KOPT-K1 (cell line): ENCODE data around the gene BTG2.

Source experiments
- H3K27ac ChIP-seq: fragments of 200-600 bp; sonication (generic); 2 replicates; pipeline ENCODE4 v1.5.1; 2016; ENCODE audit warnings: antibody characterized with exemption, mild to moderate bottlenecking, low read depth, low read length; ENCODE audit not compliant: poor library complexity, severe bottlenecking
- H3K36me3 ChIP-seq: fragments of 200-600 bp; sonication (generic); 2 replicates; pipeline ENCODE4 v1.5.1; 2017; ENCODE audit warnings: antibody characterized with exemption, mild to moderate bottlenecking, low read length, moderate library complexity; ENCODE audit not compliant: insufficient read depth
- H3K9me3 ChIP-seq: fragments of 200-600 bp; sonication (generic); 2 replicates; pipeline ENCODE4 v1.5.1; 2017; ENCODE audit warnings: antibody characterized with exemption, low read length, mild to moderate bottlenecking; ENCODE audit not compliant: insufficient read depth, poor library complexity, severe bottlenecking

The BTG2 gene

DNA sequence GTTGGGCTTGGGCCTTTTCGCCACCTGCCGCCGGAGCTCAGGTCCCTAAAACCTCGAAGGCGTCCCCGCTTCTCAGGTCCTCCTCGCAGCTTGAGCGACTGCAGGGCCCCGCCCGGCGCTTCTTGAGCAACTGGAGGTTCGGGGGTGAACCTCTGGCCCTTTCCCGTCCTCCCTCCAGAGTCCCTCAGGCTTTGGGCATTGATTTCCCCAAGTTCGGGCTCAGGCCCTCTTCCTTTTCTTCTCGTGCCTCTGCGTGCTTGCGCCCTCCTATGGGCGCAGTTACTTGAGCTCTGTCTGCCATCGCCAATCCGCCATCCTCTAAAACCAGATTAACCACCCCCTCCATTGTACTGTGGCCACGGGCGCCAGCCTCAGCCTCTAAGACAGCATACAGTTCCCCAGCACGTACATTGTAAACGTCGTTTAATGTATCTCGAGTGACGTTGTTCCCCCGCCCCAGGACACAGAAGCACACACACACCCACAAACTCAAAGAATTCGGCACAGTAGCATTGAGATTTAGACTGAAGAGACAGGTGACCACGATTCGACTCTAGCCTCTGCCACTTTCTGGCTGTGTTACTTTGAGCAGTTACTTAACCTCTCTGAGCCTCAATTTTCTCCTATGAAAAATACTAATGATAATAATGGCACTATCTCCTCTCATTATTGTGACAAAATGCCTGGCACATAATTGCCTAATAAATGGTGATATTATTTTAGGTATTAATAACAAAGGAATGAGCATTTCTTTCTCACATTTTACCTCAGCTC is 22.6 kb downstream of the BTG2 start:
- H3K36me3 ChIP-seq = no peaks in the 10 kb centered on the region
- peak overlapping the region; percentile 84 for H3K27ac ChIP-seq
- no peaks in the 10 kb centered on the region for H3K9me3 ChIP-seq

DNA sequence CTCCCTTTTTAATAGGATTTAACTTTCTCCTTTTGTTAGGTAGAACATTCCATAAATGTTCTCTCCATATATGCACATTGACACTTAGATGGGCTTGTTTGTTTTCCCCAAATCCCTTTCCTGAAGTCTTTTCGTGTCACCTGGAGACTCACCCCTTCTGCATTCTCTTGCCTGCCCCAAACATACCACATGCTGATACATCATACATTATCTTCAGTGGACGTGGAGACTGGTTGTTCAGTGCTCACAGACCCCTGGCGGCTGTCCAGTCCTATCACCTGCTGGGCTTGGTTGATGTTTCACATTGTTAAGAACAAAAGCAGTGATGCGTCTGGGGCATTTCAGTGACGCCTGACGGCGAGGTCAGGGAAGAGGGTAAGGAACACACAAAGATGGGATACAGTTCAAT is 23.4 kb downstream of the BTG2 start:
- Histone ChIP-seq H3K27ac (no peak overlapping the region), H3K9me3 (no peaks in the 10 kb centered on the region), H3K36me3 (no peaks in the 10 kb centered on the region)

DNA sequence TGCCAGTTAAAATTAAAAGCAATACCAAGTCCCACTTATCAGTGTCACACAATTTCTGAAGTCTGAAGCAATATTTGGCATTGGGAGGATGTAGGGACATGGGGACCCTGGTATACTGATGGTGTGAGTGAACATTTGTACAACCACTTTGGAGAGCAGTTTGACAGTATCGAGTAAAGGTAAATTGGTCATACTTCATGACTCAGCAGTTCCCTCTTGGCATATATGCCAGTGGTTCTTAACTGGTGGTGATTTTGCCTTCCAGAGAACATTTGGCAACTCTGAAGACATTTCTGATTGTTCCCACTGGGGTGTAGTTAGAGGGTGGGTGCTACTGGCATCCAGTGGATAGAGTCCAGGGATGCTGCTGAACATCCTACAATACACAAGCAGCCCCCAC is 25.9 kb downstream of the BTG2 start:
- Histone ChIP-seq H3K27ac (no peak overlapping the region), H3K9me3 (no peaks in the 10 kb centered on the region), H3K36me3 (no peaks in the 10 kb centered on the region)

DNA sequence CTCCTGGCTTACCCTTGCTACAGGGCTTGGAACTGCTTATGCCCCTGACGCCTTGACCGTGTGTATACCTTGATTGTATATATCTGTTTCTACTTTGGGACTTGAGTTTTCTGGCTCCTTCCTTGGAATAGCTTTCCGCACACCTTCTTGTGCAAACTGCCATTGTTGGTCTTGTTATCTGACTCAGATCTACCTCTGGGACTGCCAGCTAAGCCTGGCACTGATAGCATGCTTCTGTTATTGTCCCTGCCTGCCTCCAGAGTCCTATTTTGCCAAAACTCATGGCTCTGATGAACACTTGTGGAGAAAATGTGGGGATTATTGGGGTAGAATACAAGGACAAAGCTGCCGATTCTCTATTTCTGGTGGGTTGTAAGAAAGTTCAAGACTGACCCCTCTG is 30.2 kb downstream of the BTG2 start:
- Histone ChIP-seq H3K36me3 (no peaks in the 10 kb centered on the region), H3K9me3 (no peaks in the 10 kb centered on the region), H3K27ac (no peak overlapping the region)

DNA sequence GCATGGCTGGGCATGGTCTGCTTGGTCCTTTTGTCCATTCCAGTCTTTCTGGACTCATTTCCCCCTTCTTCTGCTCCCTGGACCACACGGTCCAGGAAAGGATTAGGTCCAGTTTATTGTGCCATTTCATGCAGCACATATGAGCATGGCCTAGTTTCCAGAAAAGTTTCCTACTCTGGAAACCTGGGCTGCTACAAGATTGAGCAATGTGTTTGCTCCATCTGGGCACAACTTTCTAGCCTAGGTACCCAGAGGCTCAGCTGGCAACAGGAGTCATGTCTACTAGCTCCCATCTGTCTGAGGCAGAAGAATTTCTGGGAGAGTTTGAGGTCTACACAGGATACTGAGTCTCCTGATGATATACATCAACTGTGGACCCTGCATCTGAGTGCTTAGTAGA is 30.8 kb downstream of the BTG2 start:
- Histone ChIP-seq H3K36me3 (no peaks in the 10 kb centered on the region), H3K27ac (no peak overlapping the region), H3K9me3 (no peaks in the 10 kb centered on the region)

DNA sequence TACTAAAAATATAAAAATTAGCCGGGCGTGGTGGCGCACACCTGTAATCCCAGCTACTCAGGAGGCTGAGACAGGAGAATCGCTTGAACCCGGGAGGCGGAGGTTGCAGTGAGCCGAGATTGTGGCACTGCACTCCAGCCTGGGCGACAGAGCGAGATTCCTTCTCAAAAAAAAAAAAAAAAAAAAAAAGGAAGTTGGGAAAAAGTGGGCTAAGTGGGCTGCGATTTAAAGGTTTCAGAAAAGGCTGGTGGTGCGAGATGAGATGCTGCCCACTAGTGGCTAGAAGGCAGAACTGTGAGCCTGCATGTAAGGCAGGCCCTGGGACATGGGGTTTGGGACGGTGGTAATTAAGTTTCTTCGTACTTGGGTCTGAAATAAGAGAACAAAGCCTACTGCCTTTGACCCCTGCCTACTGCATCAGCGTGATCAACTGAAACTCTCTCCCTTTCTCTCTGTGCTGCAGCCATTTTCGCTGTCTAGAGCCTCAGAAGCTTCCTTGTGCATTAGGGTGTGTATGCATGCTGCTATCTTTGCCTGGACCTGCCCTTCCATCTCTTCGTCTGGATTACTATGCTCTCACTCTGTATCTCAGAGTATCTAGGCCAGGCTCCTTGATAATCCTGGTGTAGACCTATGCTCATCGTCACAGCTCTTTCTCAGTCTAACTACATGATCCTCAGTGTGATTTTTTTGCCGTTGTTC is 33.2 kb downstream of the BTG2 start:
- Histone ChIP-seq H3K9me3 (no peaks in the 10 kb centered on the region), H3K27ac (no peak overlapping the region), H3K36me3 (no peaks in the 10 kb centered on the region)

DNA sequence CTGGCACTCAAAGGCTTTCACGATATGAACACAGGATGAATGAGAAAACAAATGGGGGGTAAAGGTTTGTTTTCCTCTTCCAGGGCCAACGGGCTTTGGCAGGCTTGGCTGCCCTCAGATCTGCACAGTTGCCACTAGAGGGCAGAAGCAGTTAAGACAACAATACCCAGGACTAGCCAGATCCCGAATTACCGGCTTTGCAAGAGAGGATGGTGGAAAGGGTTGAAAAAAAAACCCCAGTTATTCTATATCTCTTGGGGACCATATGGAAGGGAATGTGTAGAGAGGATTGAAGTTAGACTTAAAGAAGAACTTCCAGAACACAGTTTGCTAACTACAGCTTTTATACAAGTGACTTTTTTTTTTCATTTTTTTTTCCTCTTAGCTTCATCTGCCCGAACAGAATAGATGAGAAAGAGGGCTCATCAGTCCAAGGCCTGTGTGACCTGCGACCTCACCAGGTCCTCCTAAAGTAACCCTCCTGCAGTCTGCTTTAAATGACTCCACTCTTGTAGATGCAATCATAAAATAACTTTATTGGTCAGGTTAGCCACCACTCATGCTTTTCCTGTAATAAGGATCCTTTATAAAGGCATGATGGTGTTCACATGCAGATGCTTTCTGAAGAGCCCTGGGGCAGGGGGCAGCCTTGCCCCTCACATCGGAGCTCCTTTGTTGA is 34.9 kb downstream of the BTG2 start:
- Histone ChIP-seq H3K9me3 (no peaks in the 10 kb centered on the region), H3K27ac (no peak overlapping the region), H3K36me3 (no peaks in the 10 kb centered on the region)

DNA sequence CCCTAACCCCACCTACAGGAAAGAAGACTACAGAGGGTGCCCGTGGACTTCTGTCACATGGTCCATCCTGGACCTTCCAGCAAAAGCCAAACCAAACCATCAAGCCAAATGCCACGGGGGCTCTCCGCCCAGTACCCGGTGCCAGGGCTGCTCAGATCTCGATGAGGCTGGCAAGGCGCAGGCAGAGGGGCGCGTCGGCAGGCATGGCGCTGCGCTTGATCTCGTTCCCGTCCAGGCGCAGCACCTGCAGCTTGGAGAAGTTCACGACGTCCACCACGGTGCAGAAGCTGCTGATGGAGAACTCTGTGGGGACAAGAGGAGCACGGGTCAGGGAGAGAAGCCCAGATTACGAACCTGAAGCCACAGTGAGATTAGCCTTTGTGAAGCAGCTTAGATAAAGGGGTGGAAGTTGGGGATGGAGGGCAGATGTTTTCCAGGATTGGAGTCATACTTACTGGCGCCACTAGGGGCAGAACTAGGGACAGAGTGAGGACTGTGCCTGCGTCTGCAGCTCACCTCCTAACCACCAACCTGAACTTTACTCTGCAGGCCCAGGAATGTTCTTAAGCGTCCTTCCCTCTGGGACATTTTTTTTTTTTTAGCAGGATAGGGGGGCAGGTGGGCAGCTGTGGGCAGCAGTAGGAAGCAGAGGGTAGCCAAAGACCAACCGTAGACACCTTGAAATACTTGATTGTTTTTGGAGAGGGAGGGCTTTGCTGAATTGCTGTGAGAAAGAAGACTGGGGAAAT is 37.0 kb downstream of the BTG2 start:
- H3K27ac ChIP-seq = no peak overlapping the region
- H3K36me3 ChIP-seq = no peaks in the 10 kb centered on the region

DNA sequence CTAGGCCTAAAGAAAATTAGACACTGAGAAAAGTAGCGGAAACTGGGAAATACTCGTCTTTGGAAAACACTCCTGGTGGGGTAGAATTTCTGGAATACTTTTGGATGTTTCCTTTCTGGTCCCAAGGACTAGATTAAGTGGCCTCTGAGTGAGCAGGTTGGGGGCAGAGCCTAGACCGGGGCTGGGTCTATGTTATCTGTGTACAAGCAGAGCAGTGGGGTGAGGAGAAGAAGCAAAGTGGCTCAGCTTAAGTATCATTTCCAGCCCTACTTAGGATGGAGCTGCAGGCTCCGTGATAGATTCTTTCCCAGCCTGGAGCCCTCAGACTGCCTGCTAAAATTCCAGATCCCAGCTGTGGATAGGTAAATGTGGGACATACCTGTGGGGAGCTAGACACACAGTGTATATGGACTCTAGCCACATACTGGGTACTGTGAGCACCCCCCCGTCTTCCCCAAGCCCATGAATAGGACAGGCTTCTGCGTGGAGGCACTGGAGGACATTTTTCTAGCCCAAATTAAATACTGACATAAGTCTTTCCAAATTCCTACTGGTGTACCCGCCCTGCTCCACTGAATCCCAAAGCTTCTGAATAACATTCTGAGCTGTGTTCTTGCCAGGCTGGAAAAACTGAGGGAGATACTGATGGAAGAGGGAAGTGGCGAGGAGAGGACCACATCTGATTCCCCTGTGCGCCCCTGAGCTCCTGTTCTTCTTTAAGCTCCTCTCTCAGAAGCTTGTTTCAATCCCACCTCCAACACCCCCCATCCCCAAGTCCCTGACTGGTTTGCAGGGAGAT is 38.8 kb downstream of the BTG2 start:
- no peaks in the 10 kb centered on the region for H3K36me3 ChIP-seq
- no peak overlapping the region for H3K27ac ChIP-seq
- no peaks in the 10 kb centered on the region for H3K9me3 ChIP-seq

More for the DNA sequence above, 37.0 kb downstream of the BTG2 start:
- no peaks in the 10 kb centered on the region for H3K9me3 ChIP-seq

DNA sequence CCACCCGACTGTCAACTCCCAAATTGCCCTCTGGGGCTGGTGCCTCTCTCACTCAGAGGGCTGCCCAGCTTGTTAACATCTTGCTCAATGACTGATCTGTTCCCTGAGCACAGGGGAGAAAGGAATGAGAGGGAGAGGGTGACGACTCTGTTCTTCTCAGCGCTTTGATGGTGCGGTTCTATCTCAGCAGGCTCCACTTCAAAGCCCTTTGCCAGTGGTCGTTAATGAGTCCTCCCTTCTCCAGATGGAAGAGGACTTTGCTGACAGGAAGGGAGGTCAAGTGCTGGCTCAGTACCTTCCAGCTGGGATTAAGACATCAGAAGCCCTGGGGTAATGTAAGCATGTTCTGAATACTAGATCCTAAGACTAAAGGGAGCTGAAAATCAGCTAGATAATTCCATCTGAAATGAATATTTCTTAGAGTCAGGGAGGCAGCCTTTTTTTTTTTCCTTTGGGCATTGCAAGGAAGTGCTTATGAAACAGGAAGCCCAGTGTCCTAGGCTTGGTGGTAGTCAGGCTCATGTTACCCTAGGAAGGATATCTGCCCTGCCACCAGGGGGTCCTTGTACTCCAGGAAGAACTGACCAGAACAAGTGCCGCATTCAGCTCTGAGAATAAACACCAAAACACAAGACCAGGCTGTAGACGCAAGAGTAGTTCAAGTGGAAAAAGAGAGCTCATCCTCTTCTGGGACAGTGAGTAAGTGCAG is 40.9 kb downstream of the BTG2 start:
- Histone ChIP-seq H3K27ac (no peak overlapping the region), H3K36me3 (no peaks in the 10 kb centered on the region), H3K9me3 (no peaks in the 10 kb centered on the region)

DNA sequence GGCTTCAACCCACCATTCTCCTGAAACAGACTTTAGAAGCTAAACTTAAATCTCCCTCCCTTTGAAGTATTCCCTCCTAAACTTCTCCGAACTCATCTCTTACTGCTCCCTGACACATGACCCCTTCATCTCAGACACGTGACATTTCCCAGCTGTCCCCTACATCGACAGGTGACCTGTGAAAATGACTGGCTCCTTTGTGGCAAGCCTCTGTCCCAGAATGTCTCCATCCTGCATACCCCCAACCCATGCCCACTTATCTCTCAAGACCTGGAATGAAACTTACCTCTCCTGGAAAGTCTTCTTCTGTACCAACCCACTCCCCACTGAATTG is 41.4 kb downstream of the BTG2 start:
- no peak overlapping the region for H3K27ac ChIP-seq
- no peaks in the 10 kb centered on the region for H3K9me3 ChIP-seq
- no peaks in the 10 kb centered on the region for H3K36me3 ChIP-seq

DNA sequence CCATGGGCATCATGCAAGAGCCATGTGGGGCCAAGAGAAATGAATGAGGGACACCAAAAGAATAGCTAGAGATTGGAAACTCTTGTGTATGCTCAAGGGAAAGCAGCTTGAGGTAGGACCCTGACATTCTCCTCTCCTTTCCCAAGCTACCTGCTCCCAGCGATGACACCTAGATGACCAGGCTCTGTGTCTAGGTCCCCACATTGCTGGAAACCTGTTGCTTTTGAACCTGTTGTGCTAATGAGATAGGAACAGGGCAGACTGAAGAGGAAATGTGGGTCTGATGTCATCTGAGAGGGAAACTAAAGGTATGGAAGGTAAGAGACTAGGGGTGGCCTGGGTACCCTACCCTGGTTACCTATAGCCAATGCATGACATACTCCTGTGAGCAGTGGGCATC is 43.8 kb downstream of the BTG2 start:
- Histone ChIP-seq H3K27ac (no peak overlapping the region), H3K9me3 (no peaks in the 10 kb centered on the region), H3K36me3 (no peaks in the 10 kb centered on the region)

DNA sequence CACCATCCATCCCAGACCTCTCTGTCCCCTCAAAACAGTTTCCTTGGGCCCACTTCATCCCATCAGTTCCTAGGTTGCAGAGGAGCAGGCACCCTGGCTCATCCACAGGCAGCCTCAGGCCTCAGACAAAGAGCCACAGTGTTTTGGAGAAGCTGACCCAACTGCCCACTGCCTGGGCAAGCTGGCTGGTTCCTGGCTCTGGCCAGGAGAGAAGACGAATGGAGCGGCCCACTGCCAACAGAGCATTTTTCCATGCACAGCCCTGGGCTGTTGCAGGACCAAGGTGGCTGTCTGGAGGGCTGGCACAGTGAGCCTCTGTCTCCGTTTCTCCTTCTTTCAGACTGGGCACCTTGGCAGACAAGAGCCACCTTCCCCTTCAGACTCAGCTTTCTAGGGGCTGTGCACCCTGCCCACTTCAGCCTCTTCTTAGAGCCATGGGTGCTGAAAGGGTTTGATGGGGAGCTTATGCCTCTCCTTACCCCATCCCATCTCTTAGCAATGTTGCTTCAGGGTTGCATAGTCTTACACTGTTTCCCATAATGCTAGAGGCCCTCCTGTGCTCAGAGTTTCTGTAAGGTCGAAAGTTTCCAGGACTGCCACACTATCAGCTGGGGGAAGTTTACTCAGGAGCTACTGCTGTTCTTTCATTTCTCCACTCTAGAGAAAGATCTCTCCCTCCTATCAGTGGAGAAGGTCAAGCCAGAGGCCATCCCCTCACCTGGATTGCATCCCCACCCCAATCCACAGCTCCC is 44.6 kb downstream of the BTG2 start:
- H3K9me3 ChIP-seq = no peaks in the 10 kb centered on the region

More for the DNA sequence above, 44.6 kb downstream of the BTG2 start:
- Histone ChIP-seq H3K36me3 (no peaks in the 10 kb centered on the region), H3K27ac (no peak overlapping the region)
